ENCODE measurements around the gene SLC12A8. TPM values are rescaled to one million over a fixed set of nuclear protein-coding genes. Genes with fewer than 3 reads are reported as not detected.
A peak's percentile ranks its signal among the peaks of the same experiment; 100 is the strongest.

The SLC12A8 gene
- total and polyA plus RNA-seq, 10 of the 15 experiments (the other 5 are each of a cell fraction or from before 2014, with no cell fraction given): 2.5 to 71.6 (median 50.1) TPM

DNA sequence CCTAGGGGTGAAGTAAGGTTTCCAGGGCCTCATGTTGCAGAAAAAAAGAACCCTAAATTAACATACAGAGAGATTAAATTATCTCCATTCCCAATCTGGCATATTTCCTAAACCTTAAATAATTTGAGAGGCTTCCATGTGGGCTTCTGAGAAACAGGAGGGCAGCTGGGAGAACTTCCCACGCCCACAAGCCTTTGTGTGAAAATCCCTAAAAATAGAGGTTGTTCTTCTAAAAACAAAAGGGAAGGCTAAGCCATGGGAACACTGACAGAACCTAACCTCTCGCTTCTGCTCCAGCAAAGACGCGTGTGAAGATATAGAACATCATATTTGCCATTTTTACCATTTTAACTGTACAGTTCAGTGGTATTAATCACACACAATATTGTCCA is 812 bp upstream of the SLC12A8 start:
- FAIRE-seq: no peak
- in situ Hi-C loops (cut with MboI): no loop called here
- Histone ChIP-seq H3K36me3 (ENCODE audit: control insufficient read depth in 2 of 2, insufficient read depth in 2 of 2, low read length in 1 of 2) (no peaks in the 10 kb centered on the region), H3K9ac (ENCODE audit: control insufficient read depth, insufficient read depth, low read length) (no peak overlapping the region), H3K27ac (ENCODE audit: control insufficient read depth, insufficient read depth) (no peak overlapping the region), H2AFZ (ENCODE audit: control insufficient read depth, low read depth, low read length) (no peak overlapping the region), H3K79me2 (ENCODE audit: control insufficient read depth, insufficient read depth, low read length) (no peaks in the 10 kb centered on the region), H3K27me3 (replicated peaks in 1 of 2; ENCODE audit: control insufficient read depth in 2 of 2, insufficient read depth in 2 of 2, low read length in 1 of 2) (peaks cover 0 to 7% of the 10 kb centered on the region in 2 experiments; a peak in 2 of 4 replicates), H3K4me2 (ENCODE audit: control insufficient read depth, insufficient read depth) (no peak overlapping the region), H3K9me3 (replicated peaks; ENCODE audit: control insufficient read depth, insufficient read depth, low read length) (no peaks in the 10 kb centered on the region), H3K4me3 (no peak overlapping the region), H4K20me1 (ENCODE audit: control insufficient read depth, insufficient read depth) (no peaks in the 10 kb centered on the region), H3K4me1 (ENCODE audit: control insufficient read depth, insufficient read depth, low read length) (peaks cover 6% of the 10 kb centered on the region)
- no peak for ATAC-seq
- TSS peak; percentile 58 for BruUV-seq (replicated peaks)
- no peak for TF ChIP-seq JUNB (IDR thresholded peaks at IDR 0.05)
- TF ChIP-seq RAD51 (IDR thresholded peaks at IDR 0.05): no peak
- no peak for TF ChIP-seq POLR2AphosphoS2 (IDR thresholded peaks at IDR 0.05; ENCODE audit: low read depth, low read length)
- no peak for TF ChIP-seq RB1 (IDR thresholded peaks at IDR 0.05; ENCODE audit: borderline replicate concordance)
- TF ChIP-seq NR2C1 (IDR thresholded peaks at IDR 0.05): no peak
- no peak for TF ChIP-seq TCF3 (IDR thresholded peaks at IDR 0.05; ENCODE audit: borderline replicate concordance, insufficient read depth, low read depth, low read length)
- no peak for TF ChIP-seq RFX5 (IDR thresholded peaks at IDR 0.05; ENCODE audit: low read depth, low read length)
- TF ChIP-seq, protein P1, sequence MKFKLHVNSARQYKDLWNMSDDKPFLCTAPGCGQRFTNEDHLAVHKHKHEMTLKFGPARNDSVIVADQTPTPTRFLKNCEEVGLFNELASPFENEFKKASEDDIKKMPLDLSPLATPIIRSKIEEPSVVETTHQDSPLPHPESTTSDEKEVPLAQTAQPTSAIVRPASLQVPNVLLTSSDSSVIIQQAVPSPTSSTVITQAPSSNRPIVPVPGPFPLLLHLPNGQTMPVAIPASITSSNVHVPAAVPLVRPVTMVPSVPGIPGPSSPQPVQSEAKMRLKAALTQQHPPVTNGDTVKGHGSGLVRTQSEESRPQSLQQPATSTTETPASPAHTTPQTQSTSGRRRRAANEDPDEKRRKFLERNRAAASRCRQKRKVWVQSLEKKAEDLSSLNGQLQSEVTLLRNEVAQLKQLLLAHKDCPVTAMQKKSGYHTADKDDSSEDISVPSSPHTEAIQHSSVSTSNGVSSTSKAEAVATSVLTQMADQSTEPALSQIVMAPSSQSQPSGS (IDR thresholded peaks at IDR 0.05; ENCODE audit: low read length): no peak
- no peak for TF ChIP-seq GATAD2B (conservative IDR thresholded peaks at IDR 0.05; ENCODE audit: low read depth)
- TF ChIP-seq BCL11A (IDR thresholded peaks at IDR 0.05; ENCODE audit: low read depth, low read length): no peak
- no peak for TF ChIP-seq POLR2AphosphoS5 (IDR thresholded peaks at IDR 0.05; ENCODE audit: low read length)
- no peak for TF ChIP-seq FOXM1 (IDR thresholded peaks at IDR 0.05; ENCODE audit: low read depth, low read length)
- TF ChIP-seq, protein P2, sequence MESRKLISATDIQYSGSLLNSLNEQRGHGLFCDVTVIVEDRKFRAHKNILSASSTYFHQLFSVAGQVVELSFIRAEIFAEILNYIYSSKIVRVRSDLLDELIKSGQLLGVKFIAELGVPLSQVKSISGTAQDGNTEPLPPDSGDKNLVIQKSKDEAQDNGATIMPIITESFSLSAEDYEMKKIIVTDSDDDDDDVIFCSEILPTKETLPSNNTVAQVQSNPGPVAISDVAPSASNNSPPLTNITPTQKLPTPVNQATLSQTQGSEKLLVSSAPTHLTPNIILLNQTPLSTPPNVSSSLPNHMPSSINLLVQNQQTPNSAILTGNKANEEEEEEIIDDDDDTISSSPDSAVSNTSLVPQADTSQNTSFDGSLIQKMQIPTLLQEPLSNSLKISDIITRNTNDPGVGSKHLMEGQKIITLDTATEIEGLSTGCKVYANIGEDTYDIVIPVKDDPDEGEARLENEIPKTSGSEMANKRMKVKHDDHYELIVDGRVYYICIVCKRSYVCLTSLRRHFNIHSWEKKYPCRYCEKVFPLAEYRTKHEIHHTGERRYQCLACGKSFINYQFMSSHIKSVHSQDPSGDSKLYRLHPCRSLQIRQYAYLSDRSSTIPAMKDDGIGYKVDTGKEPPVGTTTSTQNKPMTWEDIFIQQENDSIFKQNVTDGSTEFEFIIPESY (IDR thresholded peaks at IDR 0.05): no peak
- no peak for TF ChIP-seq WRNIP1 (IDR thresholded peaks at IDR 0.05; ENCODE audit: borderline replicate concordance, low read depth, low read length)
- no peak for TF ChIP-seq YY1 (IDR thresholded peaks at IDR 0.05; ENCODE audit: low read depth, low read length)
- TF ChIP-seq KAT2A (conservative IDR thresholded peaks at IDR 0.05; ENCODE audit: control insufficient read depth, low read depth, low read length): no peak
- no peak for TF ChIP-seq RAD21 (IDR thresholded peaks at IDR 0.05; ENCODE audit: insufficient read depth, low read depth, low read length)
- TF ChIP-seq NRF1 (conservative IDR thresholded peaks at IDR 0.05; ENCODE audit: low read depth, low read length): no peak
- ChIA-PET CTCF (no interaction called here), POLR2A (no interaction called here), RAD21 (ENCODE audit: unreplicated experiment) (no interaction called here), SMC1A (ENCODE audit: uncharacterized antibody, unreplicated experiment) (no interaction called here)
- no peak for DNase-seq (ENCODE audit: low read depth, low spot score)
- WGBS (ENCODE audit: insufficient coverage, insufficient replicate concordance, low lambda C conversion rate, missing lambda C conversion rate): 96% methylated on average over 4 of the region's 4 CpGs
- intact Hi-C loops (cut with micrococcal nuclease; ENCODE audit: unreplicated experiment): no loop called here
